ENCODE results near the gene MDH1.
"Not testable (repeated sequence)": the region's sequence is repeated elsewhere in the genome, so short reads cannot be mapped to it uniquely, and the experiment has no call there.

The MDH1 gene

GRCh38 chr2:63588385-63589147 lies at the start of gene MDH1, which contains the start of gene WDPCP:
TSS of gene MDH1 (plus strand) at chr2:63588963. CDS start at chr2:63589044, 81 bp downstream.
TSS of gene WDPCP (minus strand) at chr2:63588477. CDS start at chr2:63588271, 206 bp downstream.
- DNase-seq (ENCODE audit: low read depth, low spot score): peak; percentile 100
- H3K27ac ChIP-seq: peak within 1 kb of the TSS; percentile 67

GRCh38 chr2:63539416-63540162 lies 49.2 kb upstream of the MDH1 start:
- no peak overlapping the region for H3K27ac ChIP-seq
- DNase-seq (ENCODE audit: low read depth, low spot score): no peak

- H3K27ac ChIP-seq: no peak overlapping the region
- no peak for DNase-seq (ENCODE audit: low read depth, low spot score)
Measured at GRCh38 chr2:63544017-63544627, 44.6 kb upstream of the MDH1 start.

DNA sequence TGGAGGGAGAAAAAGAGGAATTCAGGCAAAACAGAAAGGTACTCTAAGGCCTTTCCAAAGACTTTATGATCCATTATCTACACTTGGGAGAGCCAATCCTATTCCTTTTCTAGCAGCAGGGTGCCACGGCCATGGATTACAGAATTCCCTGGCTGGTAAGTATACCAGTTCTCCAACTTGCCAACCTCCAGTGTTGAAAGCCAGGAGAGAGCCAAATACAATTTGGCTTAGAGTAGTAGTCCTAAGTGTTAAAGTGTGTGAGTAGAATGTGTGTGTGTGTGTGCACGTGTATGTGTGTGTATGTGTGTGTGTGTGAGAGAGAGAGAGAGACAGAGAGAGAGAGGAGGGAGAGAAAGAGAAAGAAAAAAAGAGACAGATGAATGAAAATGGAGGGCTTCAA lies 43.7 kb upstream of the MDH1 start:
- DNase-seq (ENCODE audit: low read depth, low spot score): no peak
- no peak overlapping the region for H3K27ac ChIP-seq

DNA sequence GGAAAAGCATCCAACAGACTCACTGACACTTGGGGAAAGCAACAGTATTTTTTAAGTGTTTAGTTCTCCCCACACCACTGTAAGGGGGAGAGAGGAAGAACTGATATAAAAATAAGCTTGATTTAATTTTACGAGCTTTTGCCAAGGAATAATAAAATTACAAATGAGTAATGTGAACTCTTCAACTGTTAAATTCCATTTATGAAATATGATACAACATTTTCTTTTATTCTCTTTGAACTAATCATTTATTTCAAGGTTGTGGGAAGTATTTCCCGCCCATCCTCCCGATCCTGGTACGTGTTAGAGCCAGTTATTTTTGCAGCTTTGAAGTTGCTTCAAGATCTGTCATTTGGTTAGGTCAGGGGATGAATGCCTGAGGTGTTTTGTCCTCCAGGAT lies 35.7 kb upstream of the MDH1 start:
- no peak for DNase-seq (ENCODE audit: low read depth, low spot score)
- no peak overlapping the region for H3K27ac ChIP-seq

- DNase-seq (ENCODE audit: low read depth, low spot score): no peak
Measured at GRCh38 chr2:63555299-63555698, 33.5 kb upstream of the MDH1 start.

DNA sequence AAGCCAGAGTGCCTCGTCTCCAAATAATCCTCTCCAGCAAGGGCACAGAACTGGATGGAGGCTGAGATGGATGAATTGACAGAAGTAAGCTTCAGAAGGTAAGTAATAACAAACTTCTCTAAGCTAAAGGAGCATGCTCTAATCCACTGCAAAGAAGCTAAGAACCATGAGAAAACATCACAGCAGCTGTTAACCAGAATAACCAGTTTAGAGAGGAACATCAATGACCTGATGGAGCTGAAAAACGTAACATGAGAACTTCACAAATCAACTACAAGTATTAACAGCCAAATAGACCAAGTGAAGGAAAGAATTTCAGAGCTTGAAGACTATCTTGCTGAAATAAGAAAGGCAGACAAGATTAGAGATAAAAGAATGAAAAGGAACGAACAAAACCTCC lies 32.8 kb upstream of the MDH1 start:
- no peak for DNase-seq (ENCODE audit: low read depth, low spot score)
- H3K27ac ChIP-seq: no peak overlapping the region

More at GRCh38 chr2:63555299-63555698, 33.5 kb upstream of the MDH1 start:
- no peak overlapping the region for H3K27ac ChIP-seq

DNA sequence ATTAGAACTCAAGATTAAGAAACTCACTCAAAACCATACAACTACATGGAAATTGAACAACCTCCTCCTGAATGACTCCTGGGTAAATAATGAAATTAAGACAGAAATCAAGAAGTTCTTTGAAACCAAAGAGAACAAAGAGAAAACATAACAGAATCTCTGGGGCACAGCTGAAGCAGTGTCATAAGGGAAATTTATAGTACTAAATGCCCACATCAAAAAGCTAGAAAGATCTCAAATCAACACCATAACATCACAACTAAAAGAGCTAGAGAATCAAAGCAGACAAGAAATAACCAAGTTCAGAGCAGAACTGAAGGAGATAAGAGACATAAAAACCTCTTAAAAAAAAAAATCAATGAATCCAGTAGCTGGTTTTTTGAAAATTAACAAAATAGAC lies 30.9 kb upstream of the MDH1 start:
- H3K27ac ChIP-seq; DNase-seq (ENCODE audit: low read depth, low spot score): not testable (repeated sequence)

DNA sequence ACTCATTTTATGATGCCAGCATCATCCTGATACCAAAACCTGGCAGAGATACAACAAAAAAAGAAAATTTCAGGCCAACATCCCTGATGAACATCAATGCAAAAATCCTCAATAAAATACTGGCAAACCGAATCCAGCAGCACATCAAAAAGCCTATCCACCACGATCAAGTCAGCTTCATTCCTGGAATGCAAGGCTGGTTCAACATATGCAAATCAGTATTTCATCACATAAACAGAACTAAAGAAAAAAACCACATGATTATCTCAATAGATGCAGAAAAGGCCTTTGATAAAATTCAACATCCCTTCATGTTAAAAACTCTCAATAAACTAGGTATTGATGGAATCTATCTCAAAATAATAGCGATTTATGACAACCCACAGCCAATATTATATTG lies 29.8 kb upstream of the MDH1 start:
- DNase-seq (ENCODE audit: low read depth, low spot score); H3K27ac ChIP-seq: not testable (repeated sequence)

- DNase-seq (ENCODE audit: low read depth, low spot score): no peak
- H3K27ac ChIP-seq: no peak overlapping the region
Measured at GRCh38 chr2:63562751-63563150, 26.0 kb upstream of the MDH1 start.

- no peak for DNase-seq (ENCODE audit: low read depth, low spot score)
- H3K27ac ChIP-seq: no peak overlapping the region
Measured at GRCh38 chr2:63569740-63570139, 19.0 kb upstream of the MDH1 start.

- no peak overlapping the region for H3K27ac ChIP-seq
- no peak for DNase-seq (ENCODE audit: low read depth, low spot score)
Measured at GRCh38 chr2:63571291-63571690, 17.5 kb upstream of the MDH1 start.

DNA sequence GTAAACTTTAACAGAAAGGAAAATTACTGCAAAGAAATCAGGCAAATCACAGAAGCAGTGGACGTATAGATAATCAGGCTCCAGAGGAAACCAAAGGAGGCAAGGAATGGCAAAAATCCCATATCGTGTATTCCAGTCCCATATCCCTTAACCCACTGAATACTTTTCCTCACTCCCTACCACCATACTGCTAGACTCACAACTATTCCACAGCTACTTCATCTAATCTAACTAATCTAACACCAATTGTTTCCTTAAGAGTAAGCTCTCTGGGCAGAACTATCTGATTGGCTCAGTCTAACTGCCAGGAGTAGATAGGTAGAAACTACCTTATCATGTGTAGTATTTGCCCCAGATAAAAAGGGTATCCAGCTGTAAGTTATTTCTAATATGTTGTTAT lies 16.8 kb upstream of the MDH1 start:
- DNase-seq (ENCODE audit: low read depth, low spot score): no peak
- no peak overlapping the region for H3K27ac ChIP-seq

DNA sequence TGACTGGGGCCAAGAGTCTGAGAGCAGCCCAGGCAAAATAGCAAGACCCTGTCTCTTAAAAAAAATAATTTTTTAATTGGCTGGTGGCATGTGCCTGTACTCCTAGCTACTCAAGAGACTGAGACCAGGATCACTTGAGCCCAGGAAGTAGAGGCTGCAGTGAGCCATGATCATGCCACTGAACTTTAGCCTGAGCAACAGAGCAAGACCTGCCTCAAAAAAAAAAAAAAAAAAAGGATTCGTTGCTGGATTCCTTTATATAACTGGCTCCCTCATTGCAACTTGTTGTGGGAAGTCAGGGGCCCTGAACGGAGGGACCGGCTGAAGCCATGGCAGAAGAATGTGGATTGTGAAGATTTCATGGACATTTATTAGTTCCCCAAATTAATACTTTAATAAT lies 15.7 kb upstream of the MDH1 start:
- H3K27ac ChIP-seq; DNase-seq (ENCODE audit: low read depth, low spot score): not testable (repeated sequence)

- DNase-seq (ENCODE audit: low read depth, low spot score): not testable (repeated sequence)
Measured at GRCh38 chr2:63573726-63574345, 14.9 kb upstream of the MDH1 start.

DNA sequence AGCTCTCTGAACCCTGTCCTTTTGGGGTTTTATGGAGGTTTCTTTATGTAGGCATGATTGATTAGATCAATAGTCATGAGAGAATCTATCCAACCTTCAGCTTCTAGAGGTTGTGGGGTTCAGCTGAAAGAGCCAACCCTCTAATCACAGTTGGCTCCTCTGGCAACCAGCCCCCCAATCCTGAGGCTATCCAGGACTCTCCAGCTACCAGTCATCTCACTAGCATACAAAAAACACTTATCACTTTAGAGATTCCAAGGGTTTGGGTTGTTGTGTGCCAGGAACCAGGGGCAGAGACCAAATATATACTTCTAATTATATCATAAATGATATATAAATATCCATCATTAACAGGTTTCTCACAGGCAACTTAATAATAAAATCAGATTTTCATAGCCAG lies 12.2 kb upstream of the MDH1 start:
- DNase-seq (ENCODE audit: low read depth, low spot score): no peak

More at GRCh38 chr2:63573726-63574345, 14.9 kb upstream of the MDH1 start:
- H3K27ac ChIP-seq: not testable (repeated sequence)

GRCh38 chr2:63578767-63579166 lies 10.0 kb upstream of the MDH1 start:
- no peak overlapping the region for H3K27ac ChIP-seq
- DNase-seq (ENCODE audit: low read depth, low spot score): no peak

More for the DNA sequence above, 12.2 kb upstream of the MDH1 start:
- no peak overlapping the region for H3K27ac ChIP-seq

- no peak for DNase-seq (ENCODE audit: low read depth, low spot score)
- H3K27ac ChIP-seq: no peak overlapping the region
Measured at GRCh38 chr2:63580651-63581297, 8.0 kb upstream of the MDH1 start.

DNA sequence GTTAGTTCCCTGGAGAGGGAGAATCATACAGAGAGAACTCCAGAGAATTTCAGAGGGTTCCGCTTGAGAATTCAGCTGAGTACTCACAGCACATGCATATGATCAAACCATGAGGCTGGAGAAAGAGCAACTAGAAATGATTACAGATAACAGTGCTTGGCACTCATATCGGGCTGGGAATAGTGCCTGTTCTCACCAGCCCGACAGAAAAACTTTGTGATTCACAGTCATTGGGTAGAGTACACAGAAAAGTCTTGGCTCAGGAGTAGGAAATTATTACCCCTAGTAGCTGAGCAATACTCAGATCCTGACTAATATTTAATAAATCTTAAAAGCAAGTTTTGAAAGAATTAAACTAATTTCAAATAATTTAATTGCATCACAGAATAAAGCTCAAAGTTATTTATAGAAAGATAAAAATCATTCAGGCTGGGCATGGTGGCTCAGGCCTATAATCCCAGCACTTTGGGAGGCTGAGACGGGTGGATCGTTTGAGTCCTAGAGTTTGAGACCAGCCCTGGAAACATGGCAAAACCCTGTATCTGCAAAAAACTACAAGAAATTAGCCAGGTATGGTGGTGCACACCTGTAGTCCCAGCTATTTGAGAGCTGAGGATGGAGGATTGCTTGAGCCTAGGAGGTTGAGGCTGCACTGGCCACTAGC lies 7.3 kb upstream of the MDH1 start:
- H3K27ac ChIP-seq: no peak overlapping the region
- DNase-seq (ENCODE audit: low read depth, low spot score): no peak

GRCh38 chr2:63582873-63583272 lies 5.9 kb upstream of the MDH1 start:
- no peak for DNase-seq (ENCODE audit: low read depth, low spot score)

More at GRCh38 chr2:63582873-63583272, 5.9 kb upstream of the MDH1 start:
- H3K27ac ChIP-seq: no peak overlapping the region

Measured in epithelial cell of prostate (primary cell).